ENCODE results near the gene DDX39A.

Gene DDX39A

GRCh38 chr19:14411161-14411937 is 7.8 kb downstream of the DDX39A start:
- no peak overlapping the region for H3K27ac Mint-ChIP-seq
- TF ChIP-seq, protein P1, sequence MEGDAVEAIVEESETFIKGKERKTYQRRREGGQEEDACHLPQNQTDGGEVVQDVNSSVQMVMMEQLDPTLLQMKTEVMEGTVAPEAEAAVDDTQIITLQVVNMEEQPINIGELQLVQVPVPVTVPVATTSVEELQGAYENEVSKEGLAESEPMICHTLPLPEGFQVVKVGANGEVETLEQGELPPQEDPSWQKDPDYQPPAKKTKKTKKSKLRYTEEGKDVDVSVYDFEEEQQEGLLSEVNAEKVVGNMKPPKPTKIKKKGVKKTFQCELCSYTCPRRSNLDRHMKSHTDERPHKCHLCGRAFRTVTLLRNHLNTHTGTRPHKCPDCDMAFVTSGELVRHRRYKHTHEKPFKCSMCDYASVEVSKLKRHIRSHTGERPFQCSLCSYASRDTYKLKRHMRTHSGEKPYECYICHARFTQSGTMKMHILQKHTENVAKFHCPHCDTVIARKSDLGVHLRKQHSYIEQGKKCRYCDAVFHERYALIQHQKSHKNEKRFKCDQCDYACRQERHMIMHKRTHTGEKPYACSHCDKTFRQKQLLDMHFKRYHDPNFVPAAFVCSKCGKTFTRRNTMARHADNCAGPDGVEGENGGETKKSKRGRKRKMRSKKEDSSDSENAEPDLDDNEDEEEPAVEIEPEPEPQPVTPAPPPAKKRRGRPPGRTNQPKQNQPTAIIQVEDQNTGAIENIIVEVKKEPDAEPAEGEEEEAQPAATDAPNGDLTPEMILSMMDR (IDR thresholded peaks at IDR 0.05): no peak
- no peak overlapping the region for H3K4me3 Mint-ChIP-seq

GRCh38 chr19:14410091-14411051 is 8.8 kb downstream of the DDX39A start:
- H3K4me1 Mint-ChIP-seq: peaks cover 33% of the 10 kb centered on the region
- H3K4me3 Mint-ChIP-seq: no peak overlapping the region
- TF ChIP-seq, protein P1 (IDR thresholded peaks at IDR 0.05): no peak
- H3K36me3 Mint-ChIP-seq (ENCODE audit: low read depth): peaks cover 31% of the 10 kb centered on the region
- no peaks in the 10 kb centered on the region for H3K9me3 Mint-ChIP-seq
- no peaks in the 10 kb centered on the region for H3K27me3 Mint-ChIP-seq (ENCODE audit: low read depth, poor library complexity)
- DNase-seq: no peak
- no peak overlapping the region for H3K27ac Mint-ChIP-seq

More at GRCh38 chr19:14411161-14411937, 7.8 kb downstream of the DDX39A start:
- Mint-ChIP-seq H3K27me3 (ENCODE audit: low read depth, poor library complexity) (no peaks in the 10 kb centered on the region), H3K9me3 (no peaks in the 10 kb centered on the region), H3K4me1 (peaks cover 34% of the 10 kb centered on the region), H3K36me3 (ENCODE audit: low read depth) (peaks cover 41% of the 10 kb centered on the region)
- no peak for DNase-seq

- Mint-ChIP-seq H3K9me3 (no peaks in the 10 kb centered on the region), H3K27ac (no peak overlapping the region), H3K4me3 (no peak overlapping the region), H3K4me1 (peaks cover 29% of the 10 kb centered on the region), H3K27me3 (ENCODE audit: low read depth, poor library complexity) (no peaks in the 10 kb centered on the region), H3K36me3 (ENCODE audit: low read depth) (peaks cover 26% of the 10 kb centered on the region)
- TF ChIP-seq, protein P1 (IDR thresholded peaks at IDR 0.05): no peak
- no peak for DNase-seq
These were observed 9.8 kb downstream of the DDX39A start for GRCh38 chr19:14409146-14410023.

DNA sequence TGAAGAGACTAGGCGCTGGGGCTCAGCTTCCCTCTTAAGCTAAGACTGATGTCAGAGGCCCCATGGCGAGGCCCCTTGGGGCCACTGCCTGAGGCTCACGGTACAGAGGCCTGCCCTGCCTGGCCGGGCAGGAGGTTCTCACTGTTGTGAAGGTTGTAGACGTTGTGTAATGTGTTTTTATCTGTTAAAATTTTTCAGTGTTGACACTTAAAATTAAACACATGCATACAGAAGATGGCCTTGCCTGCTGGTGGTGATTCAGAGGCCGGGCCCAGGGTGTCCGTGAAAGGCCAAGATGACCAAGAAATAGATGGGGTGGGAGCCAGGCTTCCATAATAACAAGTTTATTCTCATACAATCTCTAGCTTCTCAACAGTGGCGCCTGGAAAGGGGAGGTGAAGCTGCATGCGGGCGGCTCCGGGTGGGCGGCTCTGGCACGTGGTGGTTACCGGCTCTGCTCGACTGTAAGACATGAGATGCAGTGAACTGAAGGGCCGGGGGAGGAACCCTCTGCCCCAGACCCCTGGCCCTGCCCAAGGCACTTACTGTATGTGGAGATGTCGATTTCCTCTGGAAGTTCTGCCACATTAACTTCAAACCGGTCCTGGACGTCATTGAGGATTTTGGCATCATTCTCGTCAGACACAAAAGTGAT is 10.5 kb downstream of the DDX39A start:
- TF ChIP-seq, protein P1 (IDR thresholded peaks at IDR 0.05): no peak
- peaks cover 24% of the 10 kb centered on the region for H3K4me1 Mint-ChIP-seq
- H3K36me3 Mint-ChIP-seq (ENCODE audit: low read depth): peaks cover 22% of the 10 kb centered on the region
- H3K27ac Mint-ChIP-seq: no peak overlapping the region
- H3K4me3 Mint-ChIP-seq: no peak overlapping the region
- H3K27me3 Mint-ChIP-seq (ENCODE audit: low read depth, poor library complexity): no peaks in the 10 kb centered on the region
- H3K9me3 Mint-ChIP-seq: no peaks in the 10 kb centered on the region
- DNase-seq: no peak

All from nephron progenitor cell (in vitro differentiated cells).